HG03039 (cell line): Measurements from ENCODE around the gene CTNND2.
"Not testable (repeated sequence)": the region's sequence is repeated elsewhere in the genome, so short reads cannot be mapped to it uniquely, and the experiment has no call there.

Experiments used
- ATAC-seq: cut with Tn5 transposase; IDR thresholded peaks from one replicate; pipeline ENCODE4 v1.9.1; 2021; ENCODE audit warnings: mild to moderate bottlenecking, moderate library complexity; ENCODE audit not compliant: unreplicated experiment

Gene CTNND2

GRCh38 chr5:11334404-11334803, 569.8 kb downstream of the CTNND2 start:
- ATAC-seq = no peak

GRCh38 chr5:11329679-11330078, 574.6 kb downstream of the CTNND2 start:
- ATAC-seq = no peak

- no peak for ATAC-seq
These were observed 579.5 kb downstream of the CTNND2 start for GRCh38 chr5:11324521-11325289.

- no peak for ATAC-seq
These were observed 580.5 kb downstream of the CTNND2 start for GRCh38 chr5:11323761-11324160.

GRCh38 chr5:11322133-11322532, 582.1 kb downstream of the CTNND2 start:
- ATAC-seq = no peak

- no peak for ATAC-seq
These were observed 584.2 kb downstream of the CTNND2 start for GRCh38 chr5:11319836-11320580.

- ATAC-seq = not testable (repeated sequence)
These were observed 590.6 kb downstream of the CTNND2 start for GRCh38 chr5:11313694-11314093.

- ATAC-seq = no peak
These were observed 592.5 kb downstream of the CTNND2 start for GRCh38 chr5:11311731-11312130.

- ATAC-seq = no peak
These were observed 593.0 kb downstream of the CTNND2 start for GRCh38 chr5:11311272-11311671.

- ATAC-seq = no peak
These were observed 594.1 kb downstream of the CTNND2 start for GRCh38 chr5:11310158-11310557.

- ATAC-seq = no peak
These were observed 597.9 kb downstream of the CTNND2 start for GRCh38 chr5:11306365-11306764.

- no peak for ATAC-seq
These were observed 599.0 kb downstream of the CTNND2 start for GRCh38 chr5:11305245-11305644.

- ATAC-seq = no peak
These were observed 599.6 kb downstream of the CTNND2 start for GRCh38 chr5:11304641-11305040.

- ATAC-seq = no peak
These were observed 601.6 kb downstream of the CTNND2 start for GRCh38 chr5:11302663-11303062.

- no peak for ATAC-seq
These were observed 603.1 kb downstream of the CTNND2 start for GRCh38 chr5:11301171-11301570.

- ATAC-seq = no peak
These were observed 603.5 kb downstream of the CTNND2 start for GRCh38 chr5:11300736-11301135.

- ATAC-seq = no peak
These were observed 605.4 kb downstream of the CTNND2 start for GRCh38 chr5:11298877-11299276.

GRCh38 chr5:11293523-11293922, 610.7 kb downstream of the CTNND2 start:
- no peak for ATAC-seq

- no peak for ATAC-seq
These were observed 611.4 kb downstream of the CTNND2 start for GRCh38 chr5:11292648-11293356.

GRCh38 chr5:11289733-11290132, 614.5 kb downstream of the CTNND2 start:
- no peak for ATAC-seq

GRCh38 chr5:11289208-11289607, 615.0 kb downstream of the CTNND2 start:
- no peak for ATAC-seq

- no peak for ATAC-seq
These were observed 622.4 kb downstream of the CTNND2 start for GRCh38 chr5:11281842-11282241.
